GM18520 (cell line): Measurements from ENCODE around the gene KNL1.
A peak's percentile ranks its signal among the peaks of the same experiment; 100 is the strongest.
"Not testable (repeated sequence)": the region's sequence is repeated elsewhere in the genome, so short reads cannot be mapped to it uniquely, and the experiment has no call there.

Experiments
- ATAC-seq: cut with Tn5 transposase; IDR thresholded peaks from one replicate; pipeline ENCODE4 v1.9.1; 2021; ENCODE audit not compliant: unreplicated experiment

KNL1 gene

DNA sequence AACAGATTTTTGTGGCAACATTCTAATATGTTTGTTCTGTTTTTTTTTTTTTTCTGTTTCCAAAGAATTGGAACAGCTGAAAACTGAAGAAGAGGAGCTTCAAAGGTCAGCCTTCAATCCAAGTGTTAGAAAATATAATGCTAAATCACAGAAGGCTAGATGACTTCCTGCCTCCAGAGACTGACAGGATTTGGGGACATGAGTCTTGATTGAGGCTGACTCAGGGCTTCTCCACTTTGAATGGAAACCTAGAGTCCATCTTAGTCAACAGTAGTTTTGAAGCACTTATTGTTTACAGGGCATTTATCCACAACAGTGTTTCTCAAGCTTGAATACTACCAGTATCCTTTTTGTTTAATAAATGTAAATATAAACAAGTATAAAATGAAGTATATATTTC is 56.4 kb downstream of the KNL1 start:
- no peak for ATAC-seq

DNA sequence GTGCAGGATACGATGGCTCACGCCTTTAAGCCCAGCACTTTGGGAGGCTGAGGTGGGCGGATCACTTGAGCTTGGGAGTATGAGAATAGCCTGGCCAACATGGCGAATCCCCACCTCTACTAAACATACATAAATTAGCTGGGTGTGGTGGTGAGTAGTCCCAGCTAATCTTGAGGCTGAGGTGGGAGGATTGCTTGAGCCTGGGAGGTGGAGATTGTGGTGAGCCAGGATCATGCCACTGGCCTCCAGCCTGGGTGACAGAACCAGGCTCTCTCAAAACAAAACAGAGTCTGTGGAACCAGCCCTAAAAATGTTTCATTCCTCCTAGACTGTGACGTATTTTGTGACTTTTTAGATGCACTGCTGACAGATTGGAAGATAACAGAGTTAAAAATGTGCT is 66.6 kb downstream of the KNL1 start:
- no peak for ATAC-seq

DNA sequence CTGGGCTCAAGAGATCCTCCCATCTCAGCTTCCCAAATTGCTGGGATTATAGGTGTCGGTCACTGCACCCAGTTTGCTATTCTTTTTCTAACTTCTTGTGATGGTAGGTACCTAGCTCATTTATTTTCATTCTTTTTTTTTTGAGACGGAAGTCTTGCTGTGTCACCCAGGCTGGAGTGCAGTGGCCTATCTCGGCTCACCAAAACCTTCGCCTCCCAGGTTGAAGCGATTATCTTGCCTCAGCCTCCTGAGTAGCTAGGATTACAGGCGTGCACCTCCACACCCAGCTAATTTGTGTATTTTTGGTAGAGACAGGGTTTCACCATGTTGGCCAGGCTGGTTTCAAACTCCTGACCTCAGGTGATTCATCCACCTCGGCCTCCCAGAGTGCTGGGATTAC is 70.9 kb downstream of the KNL1 start:
- ATAC-seq = no peak

DNA sequence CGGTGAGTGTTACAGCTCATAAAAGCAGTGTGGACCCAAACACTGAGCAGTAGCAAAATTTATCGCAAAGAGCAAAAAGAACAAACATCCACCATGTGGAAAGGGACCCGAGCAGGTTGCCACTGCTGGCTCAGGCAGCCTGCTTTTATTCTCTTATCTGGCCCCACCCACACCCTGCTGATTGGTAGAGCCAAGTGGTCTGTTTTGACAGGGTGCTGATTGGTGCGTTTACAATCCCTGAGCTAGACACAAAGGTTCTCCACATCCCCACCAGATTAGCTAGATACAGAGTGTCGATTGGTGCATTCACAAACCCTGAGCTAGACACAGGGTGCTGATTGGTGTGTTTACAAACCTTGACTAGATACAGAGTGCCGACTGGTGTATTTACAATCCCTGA is 82.2 kb downstream of the KNL1 start:
- not testable (repeated sequence) for ATAC-seq

DNA sequence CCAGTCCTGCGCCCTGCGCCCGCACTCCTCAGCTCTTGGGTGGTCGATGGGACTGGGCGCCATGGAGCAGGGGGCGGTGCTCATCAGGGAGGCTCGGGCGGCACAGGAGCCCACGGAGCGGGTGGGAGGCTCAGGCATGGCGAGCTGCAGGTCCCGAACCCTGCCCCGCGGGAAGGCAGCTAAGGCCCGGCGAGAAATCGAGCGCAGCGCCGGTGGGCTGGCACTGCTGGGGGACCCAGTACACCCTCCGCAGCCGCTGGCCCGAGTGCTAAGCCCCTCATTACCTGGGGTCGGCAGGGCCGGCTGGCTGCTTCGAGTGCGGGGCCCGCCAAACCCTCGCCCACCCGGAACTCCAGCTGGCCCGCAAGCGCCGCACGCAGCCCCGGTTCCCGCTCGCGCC is 82.9 kb downstream of the KNL1 start:
- ATAC-seq = not testable (repeated sequence)

DNA sequence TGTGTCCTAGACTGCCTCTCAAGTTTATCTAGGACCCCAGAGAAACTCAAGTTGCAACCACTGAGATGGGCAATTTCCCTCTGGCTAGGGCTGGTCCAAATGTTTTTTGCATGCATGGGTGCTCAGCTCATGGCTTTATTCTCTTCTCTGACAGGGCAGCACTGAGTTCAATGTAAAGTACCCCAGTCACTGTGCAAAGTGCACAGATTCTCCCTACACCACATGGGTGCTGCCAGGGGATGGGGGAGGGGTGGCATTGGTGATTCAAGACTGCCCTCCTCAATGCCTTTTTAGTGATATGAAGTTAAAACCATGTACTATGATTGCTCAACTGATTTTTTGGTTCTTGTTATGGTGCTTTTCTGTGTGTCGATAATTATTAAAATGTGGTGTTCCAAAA is 86.1 kb downstream of the KNL1 start:
- ATAC-seq = no peak

DNA sequence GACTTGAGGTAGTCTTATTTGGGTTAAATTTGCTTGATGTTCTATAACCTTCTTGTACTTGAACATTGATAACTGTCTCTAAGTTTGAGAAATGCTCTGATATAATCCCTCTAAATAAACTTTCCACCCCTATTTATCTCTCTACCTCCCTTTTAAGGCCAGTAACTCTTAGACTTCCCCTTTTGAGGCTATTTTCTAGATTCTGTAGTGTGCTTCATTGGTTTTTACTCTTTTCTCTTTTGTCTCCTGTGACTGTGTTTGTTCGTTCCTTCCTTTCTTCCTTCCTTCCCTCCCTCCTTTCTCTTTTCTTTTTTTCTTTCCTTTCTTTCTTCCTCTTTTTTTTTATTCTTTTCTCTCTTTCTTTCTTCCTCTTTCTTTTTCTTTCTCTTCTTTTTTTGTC is 86.9 kb downstream of the KNL1 start:
- not testable (repeated sequence) for ATAC-seq

DNA sequence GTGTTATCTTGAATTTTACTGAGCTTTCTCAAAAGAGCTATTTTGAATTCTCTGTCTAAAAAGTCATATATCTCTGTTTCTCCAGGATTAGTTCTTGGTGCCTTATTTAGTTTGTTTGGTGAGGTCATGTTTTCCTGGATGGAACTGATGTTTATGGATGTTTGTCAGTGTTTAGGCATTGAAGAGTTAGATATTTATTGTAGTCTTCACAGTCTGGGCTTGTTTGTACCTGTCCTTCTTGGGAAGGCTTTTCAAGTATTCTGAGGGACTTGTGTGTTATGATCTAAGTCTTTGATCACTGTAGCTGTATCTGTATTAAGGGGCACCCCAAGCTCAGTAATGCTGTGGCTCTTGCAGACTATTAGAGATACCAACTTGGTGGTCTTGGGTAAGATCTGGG is 90.3 kb downstream of the KNL1 start:
- no peak for ATAC-seq

DNA sequence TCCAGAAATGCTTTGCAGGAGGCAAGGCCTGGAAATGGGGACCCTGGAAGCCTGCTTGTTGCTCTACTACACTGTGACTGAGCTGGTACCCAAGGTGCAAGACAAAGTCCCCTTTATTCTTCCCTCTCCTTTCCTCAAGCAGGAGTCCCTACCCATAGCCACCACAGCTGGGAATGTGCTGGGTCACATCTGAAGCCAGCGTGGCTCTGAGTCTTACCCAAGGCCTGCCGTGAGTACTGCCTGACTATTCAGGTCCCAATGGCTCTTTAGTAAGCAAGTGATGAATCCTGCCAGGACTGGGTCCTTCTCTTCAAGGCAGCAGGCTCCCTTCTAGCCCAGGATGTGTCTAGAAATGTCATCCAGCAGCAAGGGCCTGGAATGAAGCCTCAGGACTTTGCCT is 91.3 kb downstream of the KNL1 start:
- ATAC-seq = no peak

DNA sequence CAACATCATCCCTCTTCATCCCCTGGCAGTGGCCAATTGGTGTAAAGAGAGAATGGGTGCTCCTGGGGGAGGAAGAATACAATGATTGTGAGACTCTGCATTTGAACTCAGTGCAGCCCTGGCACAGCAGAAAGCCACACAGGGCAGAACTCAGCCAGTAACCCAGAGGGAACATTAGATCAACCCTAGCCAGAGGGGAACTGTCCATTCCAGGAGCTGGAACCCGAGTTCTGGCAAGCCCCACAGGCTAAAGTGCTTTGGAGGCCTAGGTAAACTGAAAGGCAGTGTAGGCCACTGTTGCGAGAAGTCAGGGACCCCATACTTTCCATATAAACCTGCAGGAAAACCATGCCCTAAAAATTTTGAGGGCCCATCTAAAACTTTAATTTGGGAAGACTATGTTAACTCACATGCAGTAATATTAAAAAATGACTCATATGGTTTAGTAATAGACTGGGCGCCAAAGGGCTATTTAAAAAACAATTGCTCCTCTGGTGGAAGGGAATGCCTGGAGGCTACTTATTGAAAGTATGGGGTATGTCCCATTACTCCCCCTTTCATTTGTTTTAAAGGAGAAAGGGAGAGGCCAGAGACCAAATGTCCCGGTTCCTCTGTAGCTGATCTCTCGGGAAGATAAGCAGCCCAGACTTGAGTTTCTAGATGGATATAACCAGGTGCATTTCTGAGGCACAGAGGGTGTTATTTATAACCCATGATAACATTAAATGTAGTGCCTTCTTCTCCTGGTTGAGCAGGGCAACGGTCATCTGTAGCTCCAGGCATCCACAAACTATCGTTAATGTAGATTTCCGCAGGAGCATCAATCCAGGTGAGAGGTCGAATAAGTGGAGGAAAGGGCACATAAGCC is 95.1 kb downstream of the KNL1 start:
- no peak for ATAC-seq

DNA sequence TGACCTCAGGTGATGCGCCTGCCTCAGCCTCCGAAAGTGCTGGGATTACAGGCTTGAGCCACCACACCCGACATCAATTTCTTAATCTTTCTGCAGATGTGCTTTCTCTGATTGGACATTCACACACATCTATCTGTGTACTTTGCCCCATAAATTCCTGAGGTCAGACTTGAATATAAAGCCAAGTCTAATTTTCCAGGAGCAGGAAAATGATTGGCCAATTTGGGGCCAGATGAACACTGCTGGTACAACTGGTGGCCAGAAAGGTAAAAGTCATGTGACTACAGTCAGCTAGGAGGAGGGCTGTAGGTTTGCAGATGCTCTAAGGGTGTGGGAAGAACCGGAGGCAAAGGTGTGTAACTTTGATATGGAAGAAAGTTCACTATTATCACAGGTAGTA is 97.7 kb downstream of the KNL1 start:
- ATAC-seq = no peak

DNA sequence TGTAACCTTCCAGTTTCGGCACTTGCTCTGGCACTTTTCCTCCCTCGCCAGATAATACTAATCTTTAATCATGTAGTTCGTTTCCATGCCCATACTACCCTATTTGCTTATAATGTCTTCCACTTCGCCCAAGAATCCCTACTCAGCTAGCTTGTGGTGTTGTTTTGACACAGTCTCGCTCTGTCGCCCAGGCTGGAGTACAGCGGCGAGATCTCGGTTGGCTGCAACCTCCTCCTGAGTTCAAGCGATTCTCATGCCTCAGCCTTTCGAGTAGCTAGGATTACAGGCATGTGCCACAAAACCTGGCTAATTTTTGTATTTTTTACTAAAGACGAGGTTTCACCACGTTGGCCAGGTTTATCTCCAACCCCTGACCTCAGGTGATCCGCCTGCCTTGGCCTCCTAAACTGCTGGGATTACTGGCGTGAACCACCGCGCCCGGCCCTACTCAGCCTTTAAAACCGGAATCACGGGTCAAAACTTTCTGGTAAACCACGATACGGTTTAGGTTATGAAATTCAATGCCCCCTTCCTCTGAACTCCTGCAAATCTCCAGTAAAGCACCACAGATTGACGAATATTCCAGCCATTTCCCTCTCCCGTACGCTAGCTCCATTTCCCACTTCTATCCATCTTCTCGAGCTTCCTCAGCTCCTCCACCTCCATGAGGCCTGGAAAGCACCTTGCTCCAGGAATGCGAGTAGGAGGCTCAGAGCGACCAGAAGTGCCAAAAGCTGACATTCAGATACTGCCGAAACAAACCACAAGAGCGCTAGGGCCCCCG is 100.0 kb downstream of the KNL1 start:
- no peak for ATAC-seq

DNA sequence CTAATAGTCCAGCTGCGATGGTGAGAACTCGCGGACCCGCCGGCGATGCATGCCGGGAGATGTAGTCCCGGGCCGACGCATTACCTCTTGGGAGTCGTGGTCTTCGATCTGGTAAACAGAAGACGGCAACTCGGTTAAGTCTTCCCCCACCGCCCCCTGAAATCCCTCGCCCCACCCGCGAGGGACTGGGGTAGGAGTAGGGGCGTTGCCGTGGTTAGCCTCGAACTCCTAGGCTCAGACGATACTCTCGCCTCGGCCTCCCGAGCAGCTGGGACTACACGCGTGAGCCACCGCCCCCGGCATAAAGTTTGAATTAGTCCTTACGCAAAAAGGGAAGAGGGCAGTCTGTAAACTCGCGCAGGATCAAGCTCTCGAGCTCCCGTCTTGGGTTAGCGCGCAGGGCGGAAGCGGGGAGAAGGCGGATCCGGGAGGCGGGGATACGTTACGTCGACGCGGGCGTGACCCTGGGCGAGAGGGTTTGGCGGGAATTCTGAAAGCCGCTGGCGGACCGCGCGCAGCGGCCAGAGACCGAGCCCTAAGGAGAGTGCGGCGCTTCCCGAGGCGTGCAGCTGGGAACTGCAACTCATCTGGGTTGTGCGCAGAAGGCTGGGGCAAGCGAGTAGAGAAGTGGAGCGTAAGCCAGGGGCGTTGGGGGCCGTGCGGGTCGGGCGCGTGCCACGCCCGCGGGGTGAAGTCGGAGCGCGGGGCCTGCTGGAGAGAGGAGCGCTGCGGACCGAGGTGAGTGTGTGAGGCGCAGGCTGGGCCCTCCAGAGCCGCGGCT is 100.8 kb downstream of the KNL1 start, which contains the start of gene RAD51:
RAD51 (plus strand) TSS at position 487 of the 781 bp plus-strand sequence. CDS start 3,585 bp downstream, outside the sequence.
- ATAC-seq = peak; percentile 68

DNA sequence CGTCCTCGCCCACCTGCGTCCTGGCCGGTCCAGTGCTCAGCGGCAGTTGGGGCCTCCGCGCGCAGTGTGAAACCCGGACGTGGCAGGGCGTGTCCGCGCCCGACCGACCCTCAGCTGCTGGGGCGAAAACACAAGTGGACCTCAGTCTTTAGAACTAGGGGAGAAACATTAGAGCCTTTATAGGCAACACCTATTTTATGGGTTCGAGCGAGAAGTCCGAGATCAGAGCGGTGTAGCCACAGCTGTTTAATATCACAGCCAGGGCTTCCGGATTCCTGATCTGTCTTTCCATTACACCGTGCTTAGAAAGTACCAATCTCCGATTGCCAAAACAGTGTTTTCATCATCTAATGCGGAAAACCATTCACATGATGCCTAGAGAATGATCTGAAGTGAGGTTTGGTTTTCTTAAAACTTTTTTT is 101.4 kb downstream of the KNL1 start:
- peak; percentile 6 for ATAC-seq

DNA sequence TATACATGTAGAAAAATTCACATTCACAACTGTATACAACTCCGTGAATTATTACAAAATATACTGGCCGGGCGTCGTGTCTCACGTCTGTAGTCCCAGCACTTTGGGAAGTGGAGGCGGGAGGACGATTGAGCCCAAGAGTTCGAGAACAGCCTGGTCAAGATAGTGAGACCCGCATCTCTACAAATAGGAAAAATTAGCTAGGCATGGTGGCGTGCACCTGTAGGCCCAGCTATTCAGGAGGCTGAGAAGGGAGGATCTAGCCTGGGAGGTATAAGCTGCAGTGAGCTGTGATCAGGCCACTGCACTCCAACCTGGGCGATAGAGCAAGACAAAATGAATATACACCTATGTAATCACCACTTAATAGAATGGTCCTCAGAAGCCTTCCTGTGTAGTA is 102.2 kb downstream of the KNL1 start:
- no peak for ATAC-seq

DNA sequence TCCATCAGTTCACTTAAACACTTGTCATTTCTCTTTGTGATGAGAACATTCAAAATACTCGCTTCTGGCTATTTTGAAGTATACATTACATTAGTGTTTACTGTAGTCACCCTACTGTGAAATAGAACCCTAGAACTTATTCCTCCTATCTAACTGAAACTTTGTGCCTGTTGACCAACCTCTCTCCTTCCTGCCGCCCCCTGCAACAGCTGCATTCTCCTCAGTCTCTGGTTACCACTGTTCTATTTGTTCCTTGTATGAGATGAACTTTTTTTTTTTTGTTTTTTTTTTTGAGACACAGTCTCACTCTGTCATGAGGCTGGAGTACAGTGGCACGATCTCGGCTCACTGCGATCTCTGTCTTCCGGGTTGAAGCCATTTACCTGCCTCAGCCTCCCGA is 103.9 kb downstream of the KNL1 start:
- ATAC-seq = no peak

DNA sequence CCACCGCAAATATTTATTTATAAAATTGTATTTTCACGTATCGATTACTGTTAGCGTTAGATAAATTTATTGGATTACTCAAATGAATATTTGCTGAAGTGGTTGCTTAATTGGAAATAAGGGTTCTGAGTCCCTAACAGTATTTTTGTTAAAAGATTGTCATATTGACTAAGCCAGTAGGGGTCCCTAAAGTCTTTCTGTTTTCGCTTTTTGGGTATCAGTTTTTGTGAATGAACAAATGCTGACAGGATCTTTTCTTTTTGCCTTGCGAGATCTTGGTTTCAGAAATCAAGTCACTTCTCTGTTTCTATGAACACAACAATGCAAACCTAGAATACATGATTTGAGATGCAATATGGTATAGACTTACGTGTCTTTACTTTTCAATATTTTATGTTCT is 108.0 kb downstream of the KNL1 start:
- no peak for ATAC-seq

DNA sequence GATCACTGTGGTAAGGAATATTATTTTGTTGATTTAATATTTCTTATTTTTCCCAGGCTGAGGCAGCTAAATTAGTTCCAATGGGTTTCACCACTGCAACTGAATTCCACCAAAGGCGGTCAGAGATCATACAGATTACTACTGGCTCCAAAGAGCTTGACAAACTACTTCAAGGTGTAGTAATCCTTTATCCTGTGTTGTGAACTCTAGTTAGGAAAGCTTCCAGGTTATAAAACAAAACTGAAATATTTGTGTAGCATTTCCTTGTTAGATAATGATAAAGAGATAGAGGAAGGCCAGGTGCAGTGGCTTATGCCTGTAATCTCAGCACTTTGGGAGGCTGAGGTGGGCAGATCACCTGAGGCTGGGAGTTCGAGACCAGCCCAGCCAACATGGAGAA is 112.1 kb downstream of the KNL1 start:
- ATAC-seq = no peak
